Gastrocnemius medialis (tissue), 4 donors: ENCODE results near the gene TARS3. TPM values are rescaled to one million over a fixed set of nuclear protein-coding genes. Genes with fewer than 3 reads are reported as not detected.
A peak's percentile ranks its signal among the peaks of the same experiment; 100 is the strongest.

Experiments
- ATAC-seq, 2 donors: fragments of 150-250 bp; one replicate each; pipeline ENCODE4 v1.9.1; 2016
- DNase-seq, 2 donors: peaks; one replicate each; pipeline ENCODE4 v3.0.0-alpha.2; 2019
- H3K27ac ChIP-seq, 4 donors: fragments of 200-600 bp; sonication (generic); 1 replicate in 1 of 4; 2 replicates in 3 of 4; pipeline ENCODE4 v1.5.1; 2016 to 2018; ENCODE audit warnings: mild to moderate bottlenecking in 2 of 4, moderate library complexity in 1 of 4
- H3K27me3 ChIP-seq, 3 donors: fragments of 200-600 bp; sonication (generic) in 2 of 3; 1 replicate in 1 of 3; 2 replicates in 2 of 3; pipeline versions ENCODE4 v1.5.1 to v1.6.0; 2016 to 2019; ENCODE audit warnings: mild to moderate bottlenecking in 1 of 3, moderate library complexity in 1 of 3
- H3K36me3 ChIP-seq, 2 donors: fragments of 200-600 bp; sonication (generic) in 1 of 2; one replicate each; pipeline ENCODE4 v1.5.1; 2017 to 2018
- H3K4me1 ChIP-seq, 2 donors: fragments of 200-600 bp; sonication (generic) in 1 of 2; one replicate each; pipeline ENCODE4 v1.5.1; 2016 to 2017; ENCODE audit warnings: mild to moderate bottlenecking in 2 of 2
- H3K4me3 ChIP-seq, 4 donors: fragments of 200-600 bp; sonication (generic) in 3 of 4; 1 replicate in 1 of 4; 2 replicates in 3 of 4; pipeline ENCODE4 v1.5.1; 2016 to 2019; ENCODE audit warnings: mild to moderate bottlenecking in 2 of 4
- H3K9me3 ChIP-seq, 3 donors: fragments of 200-600 bp; sonication (generic) in 2 of 3; 1 replicate in 1 of 3; 2 replicates in 2 of 3; pipeline ENCODE4 v1.5.1; 2016 to 2019
- POLR2A ChIP-seq, 2 donors: fragments of 450-650 bp; IDR thresholded peaks; one replicate each; pipeline ENCODE4 v1.6.1; 2017; ENCODE audit warnings: antibody characterized with exemption in 2 of 2, mild to moderate bottlenecking in 2 of 2, moderate library complexity in 2 of 2
- in situ Hi-C, 4 donors: fragments of 200-750 bp; cut with MboI; loops; one replicate each; pipeline versions ENCODE4 v1.15.0 to v1.8.0; 2017; ENCODE audit warnings: low sequenced_read_pairs in 4 of 4
- intact Hi-C: fragments of 100-400 bp; cut with DNase I; formaldehyde crosslinking; loops from one replicate; pipeline ENCODE4 v1.15.1; 2023; ENCODE audit warnings: low total_unique reads
- total RNA-seq, 4 donors: library from RNA; depleted of rRNA; stranded (reverse); fragments of >200 nt; gene quantifications; one replicate each; pipeline versions ENCODE4 v1.1.0 to v1.2.3, GENCODE V29; 2016
- TF ChIP-seq, protein P1 (sequence below), 5 experiments: fragments of 450-650 bp in 3 of 5; fragments of 200-600 bp in 2 of 5; sonication (generic) in 2 of 5; IDR thresholded peaks in 4 of 5; conservative IDR thresholded peaks in 1 of 5; 1 replicate in 4 of 5; 2 replicates in 1 of 5; pipeline ENCODE4 v1.5.1; 2016 to 2019; ENCODE audit warnings: antibody characterized with exemption in 5 of 5, mild to moderate bottlenecking in 3 of 5, moderate library complexity in 3 of 5

TARS3 gene
- total RNA-seq, 4 donors from 2014 or later: 38.3 to 69.9 (median 55.4) TPM

DNA sequence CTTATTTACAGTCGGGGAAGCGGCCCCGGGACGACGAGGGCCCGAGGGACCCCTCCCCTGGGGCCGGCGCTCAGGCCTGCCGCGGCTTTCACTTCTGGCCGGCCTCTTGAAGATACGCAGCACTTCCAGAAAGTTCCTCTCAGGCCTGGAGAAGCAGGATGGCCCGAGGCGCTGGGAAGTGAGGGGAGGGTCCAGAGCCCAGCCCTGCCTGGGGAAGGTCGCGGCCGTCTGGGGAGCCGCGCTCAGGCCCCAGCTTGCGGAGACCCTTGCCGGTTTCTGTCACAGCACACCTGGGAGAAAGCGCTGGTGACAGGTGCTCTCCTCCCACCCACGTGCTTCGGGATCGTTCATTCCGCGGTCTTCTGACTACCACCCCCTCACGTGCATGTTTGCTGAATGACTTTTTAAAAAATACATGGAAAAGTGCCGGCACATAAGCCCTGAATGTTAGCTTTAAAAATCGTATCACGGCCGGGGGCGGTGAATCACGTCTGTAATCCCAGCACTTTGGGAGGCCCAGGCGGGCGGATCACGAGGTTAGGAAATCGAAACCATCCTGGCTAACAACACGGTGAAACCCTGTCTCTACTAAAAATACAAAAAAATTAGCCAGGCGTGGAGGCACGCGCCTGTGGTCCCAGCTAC lies 71.4 kb downstream of the TARS3 start:
- Histone ChIP-seq H3K9me3 (no peaks in the 10 kb centered on the region), H3K36me3 (peaks cover 0 to 32% of the 10 kb centered on the region in 2 donors), H3K27ac (peak overlapping the region; percentile 94 to 99 (median 98)), H3K27me3 (no peaks in the 10 kb centered on the region), H3K4me1 (peaks cover 22 to 33% of the 10 kb centered on the region in 2 donors), H3K4me3 (peak overlapping the region; percentile 76 to 97 (median 92))
- DNase-seq (no peak), ATAC-seq (peak; percentile 41 to 43)
- in situ Hi-C loops (loop anchor here in 1 of 4 donors (5.0 kb wide), 1 partner anchor 361 kb away; no protein-coding TSS in a partner anchor), intact Hi-C loops (loop anchor here (1.0 to 5.0 kb wide), 6 partner anchors 41 to 1051 kb away; partner anchors contain the start of genes ASB7, LINS1, SELENOS and SNRPA1)
- TF ChIP-seq, protein P1, sequence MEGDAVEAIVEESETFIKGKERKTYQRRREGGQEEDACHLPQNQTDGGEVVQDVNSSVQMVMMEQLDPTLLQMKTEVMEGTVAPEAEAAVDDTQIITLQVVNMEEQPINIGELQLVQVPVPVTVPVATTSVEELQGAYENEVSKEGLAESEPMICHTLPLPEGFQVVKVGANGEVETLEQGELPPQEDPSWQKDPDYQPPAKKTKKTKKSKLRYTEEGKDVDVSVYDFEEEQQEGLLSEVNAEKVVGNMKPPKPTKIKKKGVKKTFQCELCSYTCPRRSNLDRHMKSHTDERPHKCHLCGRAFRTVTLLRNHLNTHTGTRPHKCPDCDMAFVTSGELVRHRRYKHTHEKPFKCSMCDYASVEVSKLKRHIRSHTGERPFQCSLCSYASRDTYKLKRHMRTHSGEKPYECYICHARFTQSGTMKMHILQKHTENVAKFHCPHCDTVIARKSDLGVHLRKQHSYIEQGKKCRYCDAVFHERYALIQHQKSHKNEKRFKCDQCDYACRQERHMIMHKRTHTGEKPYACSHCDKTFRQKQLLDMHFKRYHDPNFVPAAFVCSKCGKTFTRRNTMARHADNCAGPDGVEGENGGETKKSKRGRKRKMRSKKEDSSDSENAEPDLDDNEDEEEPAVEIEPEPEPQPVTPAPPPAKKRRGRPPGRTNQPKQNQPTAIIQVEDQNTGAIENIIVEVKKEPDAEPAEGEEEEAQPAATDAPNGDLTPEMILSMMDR (IDR thresholded peaks at IDR 0.05 in 4 of 5, conservative IDR thresholded peaks at IDR 0.05 in 1 of 5): no peak
- TF ChIP-seq POLR2A (IDR thresholded peaks at IDR 0.05): no peak

DNA sequence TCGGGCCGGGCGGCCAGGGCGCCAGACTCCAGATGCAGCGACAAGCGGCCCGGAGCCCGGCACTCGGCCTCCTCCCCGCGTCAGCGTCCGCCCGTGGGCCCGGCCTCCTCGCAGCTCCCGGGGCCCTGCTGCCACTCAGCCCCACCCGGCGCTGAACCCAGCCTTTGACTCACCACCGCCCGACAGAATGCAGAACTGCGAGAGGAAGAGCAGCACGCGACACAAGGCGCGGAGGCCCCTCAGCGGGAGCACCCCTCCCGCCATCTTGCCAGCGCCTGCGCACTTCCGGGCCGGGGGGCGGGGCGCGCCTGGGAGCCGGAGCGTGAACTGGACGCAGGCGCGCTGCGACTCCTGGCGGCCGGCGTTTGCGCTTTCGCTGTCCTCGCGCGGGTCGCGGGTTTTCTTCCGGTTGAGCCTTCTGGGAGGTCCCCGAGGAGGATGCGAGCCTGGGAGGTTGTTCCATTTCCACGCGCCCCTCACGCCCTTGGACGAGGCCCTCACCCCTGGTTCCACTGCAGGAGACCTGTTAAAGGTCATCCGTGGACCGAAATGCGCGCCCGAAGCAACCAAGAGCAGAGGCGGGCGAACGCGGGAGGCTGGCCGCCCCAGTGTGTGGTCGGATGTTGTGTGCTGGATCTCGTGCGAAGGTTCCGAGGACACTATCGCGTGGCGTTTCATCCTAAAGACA lies 72.0 kb downstream of the TARS3 start, which contains the start of gene TM2D3:
Gene TM2D3, minus strand, starts transcription at position 284 of the 688 bp plus-strand sequence. Its CDS starts 20 bp downstream, at position 264.
- peaks cover 0 to 34% of the 10 kb centered on the region in 2 donors for H3K36me3 ChIP-seq
- TF ChIP-seq POLR2A (IDR thresholded peaks at IDR 0.05): peak; percentile 98 to 99
- TF ChIP-seq, protein P1 (IDR thresholded peaks at IDR 0.05 in 4 of 5, conservative IDR thresholded peaks at IDR 0.05 in 1 of 5): peak; percentile 75 to 96 (median 96)
- H3K9me3 ChIP-seq: no peaks in the 10 kb centered on the region
- no peaks in the 10 kb centered on the region for H3K27me3 ChIP-seq
- H3K27ac ChIP-seq: peak within 1 kb of the TSS; percentile 94 to 99 (median 98)
- peak within 1 kb of the TSS; percentile 76 to 97 (median 92) for H3K4me3 ChIP-seq
- ATAC-seq: peak; percentile 89 to 92
- peak; percentile 87 to 89 for DNase-seq
- H3K4me1 ChIP-seq: peaks cover 22 to 33% of the 10 kb centered on the region in 2 donors
- in situ Hi-C loops (loop anchor here in 1 of 4 donors (5.0 kb wide), 1 partner anchor 360 kb away; no protein-coding TSS in a partner anchor), intact Hi-C loops (loop anchor here (1.0 to 5.0 kb wide), 6 partner anchors 40 to 1050 kb away; partner anchors contain the start of genes ASB7, LINS1, SELENOS and SNRPA1)

DNA sequence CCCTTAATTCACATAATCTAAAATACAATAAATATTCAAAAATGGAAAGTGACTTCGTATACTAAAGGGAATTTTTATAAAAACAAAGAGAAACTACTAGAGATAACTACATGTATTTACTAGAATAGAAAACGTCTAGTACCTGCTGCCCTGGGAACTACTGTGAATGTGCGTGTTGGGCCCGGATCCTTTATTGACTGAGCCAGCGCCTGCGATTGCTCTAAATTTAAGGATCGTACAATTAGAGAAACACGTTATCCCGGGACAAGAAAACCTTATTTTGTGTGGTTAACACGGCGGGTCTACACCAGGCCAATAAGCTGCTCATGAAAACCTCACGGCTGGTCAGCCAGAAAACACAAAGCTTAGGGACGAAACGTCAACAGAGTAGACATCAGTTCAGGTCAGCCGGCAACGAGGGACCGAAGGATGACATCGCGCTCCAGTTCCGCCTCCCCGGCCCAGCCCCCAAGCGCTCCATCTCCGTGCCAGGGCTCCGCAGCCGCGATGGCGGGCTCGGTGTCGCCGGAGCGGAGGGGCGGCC lies 72.6 kb downstream of the TARS3 start:
- peaks cover 27 to 33% of the 10 kb centered on the region in 2 donors for H3K4me1 ChIP-seq
- H3K36me3 ChIP-seq: peaks cover 0 to 37% of the 10 kb centered on the region in 2 donors
- ATAC-seq (peak; percentile 59 to 74), DNase-seq (peak in 1 of 2 donors; percentile 45)
- H3K27me3 ChIP-seq: no peaks in the 10 kb centered on the region
- in situ Hi-C loops (loop anchor here in 1 of 4 donors (5.0 kb wide), 1 partner anchor 359 kb away; no protein-coding TSS in a partner anchor), intact Hi-C loops (loop anchor here (1.0 to 5.0 kb wide), 6 partner anchors 39 to 1049 kb away; partner anchors contain the start of genes ASB7, LINS1, SELENOS and SNRPA1)
- no peaks in the 10 kb centered on the region for H3K9me3 ChIP-seq
- TF ChIP-seq, protein P1 (IDR thresholded peaks at IDR 0.05 in 4 of 5, conservative IDR thresholded peaks at IDR 0.05 in 1 of 5): no peak
- no peak for TF ChIP-seq POLR2A (IDR thresholded peaks at IDR 0.05)
- H3K4me3 ChIP-seq: peak overlapping the region; percentile 76 to 97 (median 92)
- peak overlapping the region; percentile 94 to 99 (median 98) for H3K27ac ChIP-seq

DNA sequence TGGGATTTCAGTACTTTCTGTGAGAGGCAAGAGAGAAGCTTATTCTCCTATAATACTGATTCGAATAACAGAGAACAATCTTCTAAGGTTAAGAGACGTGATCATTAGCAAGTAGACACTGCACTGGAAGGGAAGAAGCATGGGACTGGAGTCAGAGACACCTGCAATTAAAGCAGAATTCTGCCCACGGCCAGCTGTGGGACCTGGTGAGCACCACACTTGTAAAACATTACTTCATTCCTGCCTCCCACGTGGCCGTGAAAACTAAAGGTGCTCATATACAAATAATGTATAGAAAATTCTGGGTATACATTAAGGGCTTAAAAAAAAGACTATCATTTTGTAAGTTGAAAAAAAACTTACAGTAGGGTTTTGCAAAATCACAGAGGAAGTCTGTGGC lies 74.1 kb downstream of the TARS3 start:
- intact Hi-C loops: loop anchor here (5.0 kb wide), 3 partner anchors 38 to 148 kb away; partner anchors contain the start of gene TARS3
- Histone ChIP-seq H3K4me1 (peaks cover 38% of the 10 kb centered on the region in 2 donors), H3K4me3 (peak overlapping the region in 1 of 4 donors; percentile 91), H3K9me3 (no peaks in the 10 kb centered on the region), H3K36me3 (peaks cover 0 to 48% of the 10 kb centered on the region in 2 donors), H3K27ac (peak overlapping the region; percentile 94 to 99 (median 98)), H3K27me3 (no peaks in the 10 kb centered on the region)
- in situ Hi-C loops: loop anchor here in 1 of 4 donors (5.0 kb wide), 1 partner anchor 358 kb away; no protein-coding TSS in a partner anchor
- TF ChIP-seq, protein P1 (IDR thresholded peaks at IDR 0.05 in 4 of 5, conservative IDR thresholded peaks at IDR 0.05 in 1 of 5): no peak
- no peak for TF ChIP-seq POLR2A (IDR thresholded peaks at IDR 0.05)
- ATAC-seq (no peak), DNase-seq (no peak)
